Activated CD4-positive, CD25-positive, alpha-beta regulatory T cell (primary cell): Measurements from ENCODE around the gene TIAM2.

Experiments used
- DNase-seq, 4 experiments: peaks; one replicate each; lab custom pipeline; 2025; lab: John Stamatoyannopoulos, UW

The TIAM2 gene

GRCh38 chr6:155234167-155234566, 239.1 kb downstream of the TIAM2 start:
- DNase-seq = no peak

- DNase-seq = no peak
These were observed 239.6 kb downstream of the TIAM2 start for GRCh38 chr6:155234687-155235086.

- DNase-seq = no peak
These were observed 240.0 kb downstream of the TIAM2 start for GRCh38 chr6:155235087-155235486.

- no peak for DNase-seq
These were observed 242.5 kb downstream of the TIAM2 start for GRCh38 chr6:155237613-155238012.

GRCh38 chr6:155240905-155241600, 245.9 kb downstream of the TIAM2 start:
- DNase-seq = no peak

GRCh38 chr6:155241966-155242365, 246.9 kb downstream of the TIAM2 start:
- DNase-seq = no peak

GRCh38 chr6:155244434-155244833, 249.3 kb downstream of the TIAM2 start:
- DNase-seq = no peak

- no peak for DNase-seq
These were observed 250.1 kb downstream of the TIAM2 start for GRCh38 chr6:155245193-155245592.

- no peak for DNase-seq
These were observed 250.7 kb downstream of the TIAM2 start for GRCh38 chr6:155245831-155246230.

GRCh38 chr6:155246825-155247224, 251.7 kb downstream of the TIAM2 start:
- DNase-seq = no peak

- no peak for DNase-seq
These were observed 252.5 kb downstream of the TIAM2 start for GRCh38 chr6:155247618-155248007.

GRCh38 chr6:155248008-155249001, 253.2 kb downstream of the TIAM2 start:
- no peak for DNase-seq

- no peak for DNase-seq
These were observed 255.7 kb downstream of the TIAM2 start for GRCh38 chr6:155250701-155251381.

- no peak for DNase-seq
These were observed 257.5 kb downstream of the TIAM2 start for GRCh38 chr6:155252581-155252980.

- no peak for DNase-seq
These were observed 258.2 kb downstream of the TIAM2 start for GRCh38 chr6:155253337-155253736.

GRCh38 chr6:155254139-155254538, 259.0 kb downstream of the TIAM2 start:
- no peak for DNase-seq

- DNase-seq = no peak
These were observed 261.1 kb downstream of the TIAM2 start for GRCh38 chr6:155256122-155256795.

- no peak for DNase-seq
These were observed 262.7 kb downstream of the TIAM2 start for GRCh38 chr6:155257796-155258195.

GRCh38 chr6:155259204-155259603, 264.1 kb downstream of the TIAM2 start:
- no peak for DNase-seq

- DNase-seq = no peak
These were observed 264.8 kb downstream of the TIAM2 start for GRCh38 chr6:155259897-155260296.

- no peak for DNase-seq
These were observed 265.6 kb downstream of the TIAM2 start for GRCh38 chr6:155260686-155261085.
